ENCODE results near the gene LIG1. TPM values are rescaled to one million over a fixed set of nuclear protein-coding genes. Genes with fewer than 3 reads are reported as not detected.

The LIG1 gene
- total and polyA plus RNA-seq, 2 of the 13 experiments (the other 11 are each of a cell fraction or from before 2014, with no cell fraction given) = 20.1 to 64.4 TPM

DNA sequence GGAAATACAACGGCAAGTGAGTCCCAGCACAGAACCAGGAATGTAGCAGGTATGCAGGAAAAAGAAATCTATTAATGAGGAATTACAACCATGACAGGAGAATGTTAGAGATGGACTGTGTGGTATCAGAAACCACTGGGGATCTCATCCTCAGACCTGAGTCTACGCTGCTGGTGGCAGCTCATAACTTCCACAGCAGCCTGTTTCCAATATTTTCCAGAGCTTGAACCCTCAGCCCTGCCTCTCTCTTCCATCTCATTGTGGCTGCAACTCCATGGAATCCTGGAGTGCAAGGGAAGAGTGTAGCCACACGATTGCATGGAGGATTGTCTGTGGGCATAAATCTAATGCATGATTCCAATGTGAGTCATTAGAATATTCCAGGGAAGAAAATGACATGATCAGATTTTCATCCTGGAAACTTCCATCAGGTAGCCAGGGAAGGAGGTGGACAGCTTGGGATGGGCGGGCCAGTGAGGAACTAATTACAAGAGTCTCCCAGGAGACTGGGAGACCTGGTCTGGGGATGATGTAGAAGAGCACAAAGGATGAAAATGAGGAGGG lies 74.5 kb downstream of the LIG1 start (continued):
- no peak for TF ChIP-seq ZSCAN12 (CRISPR knock-in tag; IDR thresholded peaks at IDR 0.05)
- no peak for TF ChIP-seq NFIC (IDR thresholded peaks at IDR 0.05; ENCODE audit: low read length)
- no peak for TF ChIP-seq ZNF367 (CRISPR knock-in tag; IDR thresholded peaks at IDR 0.05; ENCODE audit: borderline replicate concordance)
- TF ChIP-seq, protein P1, sequence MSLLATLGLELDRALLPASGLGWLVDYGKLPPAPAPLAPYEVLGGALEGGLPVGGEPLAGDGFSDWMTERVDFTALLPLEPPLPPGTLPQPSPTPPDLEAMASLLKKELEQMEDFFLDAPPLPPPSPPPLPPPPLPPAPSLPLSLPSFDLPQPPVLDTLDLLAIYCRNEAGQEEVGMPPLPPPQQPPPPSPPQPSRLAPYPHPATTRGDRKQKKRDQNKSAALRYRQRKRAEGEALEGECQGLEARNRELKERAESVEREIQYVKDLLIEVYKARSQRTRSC (CRISPR knock-in tag; IDR thresholded peaks at IDR 0.05; ENCODE audit: low read depth) = no peak
- no peak for TF ChIP-seq GLI4 (CRISPR knock-in tag; IDR thresholded peaks at IDR 0.05; ENCODE audit: borderline replicate concordance)
- TF ChIP-seq, protein P2, sequence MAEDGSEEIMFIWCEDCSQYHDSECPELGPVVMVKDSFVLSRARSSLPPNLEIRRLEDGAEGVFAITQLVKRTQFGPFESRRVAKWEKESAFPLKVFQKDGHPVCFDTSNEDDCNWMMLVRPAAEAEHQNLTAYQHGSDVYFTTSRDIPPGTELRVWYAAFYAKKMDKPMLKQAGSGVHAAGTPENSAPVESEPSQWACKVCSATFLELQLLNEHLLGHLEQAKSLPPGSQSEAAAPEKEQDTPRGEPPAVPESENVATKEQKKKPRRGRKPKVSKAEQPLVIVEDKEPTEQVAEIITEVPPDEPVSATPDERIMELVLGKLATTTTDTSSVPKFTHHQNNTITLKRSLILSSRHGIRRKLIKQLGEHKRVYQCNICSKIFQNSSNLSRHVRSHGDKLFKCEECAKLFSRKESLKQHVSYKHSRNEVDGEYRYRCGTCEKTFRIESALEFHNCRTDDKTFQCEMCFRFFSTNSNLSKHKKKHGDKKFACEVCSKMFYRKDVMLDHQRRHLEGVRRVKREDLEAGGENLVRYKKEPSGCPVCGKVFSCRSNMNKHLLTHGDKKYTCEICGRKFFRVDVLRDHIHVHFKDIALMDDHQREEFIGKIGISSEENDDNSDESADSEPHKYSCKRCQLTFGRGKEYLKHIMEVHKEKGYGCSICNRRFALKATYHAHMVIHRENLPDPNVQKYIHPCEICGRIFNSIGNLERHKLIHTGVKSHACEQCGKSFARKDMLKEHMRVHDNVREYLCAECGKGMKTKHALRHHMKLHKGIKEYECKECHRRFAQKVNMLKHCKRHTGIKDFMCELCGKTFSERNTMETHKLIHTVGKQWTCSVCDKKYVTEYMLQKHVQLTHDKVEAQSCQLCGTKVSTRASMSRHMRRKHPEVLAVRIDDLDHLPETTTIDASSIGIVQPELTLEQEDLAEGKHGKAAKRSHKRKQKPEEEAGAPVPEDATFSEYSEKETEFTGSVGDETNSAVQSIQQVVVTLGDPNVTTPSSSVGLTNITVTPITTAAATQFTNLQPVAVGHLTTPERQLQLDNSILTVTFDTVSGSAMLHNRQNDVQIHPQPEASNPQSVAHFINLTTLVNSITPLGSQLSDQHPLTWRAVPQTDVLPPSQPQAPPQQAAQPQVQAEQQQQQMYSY (CRISPR knock-in tag; IDR thresholded peaks at IDR 0.05) = no peak
- TF ChIP-seq, protein P3, sequence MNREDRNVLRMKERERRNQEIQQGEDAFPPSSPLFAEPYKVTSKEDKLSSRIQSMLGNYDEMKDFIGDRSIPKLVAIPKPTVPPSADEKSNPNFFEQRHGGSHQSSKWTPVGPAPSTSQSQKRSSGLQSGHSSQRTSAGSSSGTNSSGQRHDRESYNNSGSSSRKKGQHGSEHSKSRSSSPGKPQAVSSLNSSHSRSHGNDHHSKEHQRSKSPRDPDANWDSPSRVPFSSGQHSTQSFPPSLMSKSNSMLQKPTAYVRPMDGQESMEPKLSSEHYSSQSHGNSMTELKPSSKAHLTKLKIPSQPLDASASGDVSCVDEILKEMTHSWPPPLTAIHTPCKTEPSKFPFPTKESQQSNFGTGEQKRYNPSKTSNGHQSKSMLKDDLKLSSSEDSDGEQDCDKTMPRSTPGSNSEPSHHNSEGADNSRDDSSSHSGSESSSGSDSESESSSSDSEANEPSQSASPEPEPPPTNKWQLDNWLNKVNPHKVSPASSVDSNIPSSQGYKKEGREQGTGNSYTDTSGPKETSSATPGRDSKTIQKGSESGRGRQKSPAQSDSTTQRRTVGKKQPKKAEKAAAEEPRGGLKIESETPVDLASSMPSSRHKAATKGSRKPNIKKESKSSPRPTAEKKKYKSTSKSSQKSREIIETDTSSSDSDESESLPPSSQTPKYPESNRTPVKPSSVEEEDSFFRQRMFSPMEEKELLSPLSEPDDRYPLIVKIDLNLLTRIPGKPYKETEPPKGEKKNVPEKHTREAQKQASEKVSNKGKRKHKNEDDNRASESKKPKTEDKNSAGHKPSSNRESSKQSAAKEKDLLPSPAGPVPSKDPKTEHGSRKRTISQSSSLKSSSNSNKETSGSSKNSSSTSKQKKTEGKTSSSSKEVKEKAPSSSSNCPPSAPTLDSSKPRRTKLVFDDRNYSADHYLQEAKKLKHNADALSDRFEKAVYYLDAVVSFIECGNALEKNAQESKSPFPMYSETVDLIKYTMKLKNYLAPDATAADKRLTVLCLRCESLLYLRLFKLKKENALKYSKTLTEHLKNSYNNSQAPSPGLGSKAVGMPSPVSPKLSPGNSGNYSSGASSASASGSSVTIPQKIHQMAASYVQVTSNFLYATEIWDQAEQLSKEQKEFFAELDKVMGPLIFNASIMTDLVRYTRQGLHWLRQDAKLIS (CRISPR knock-in tag; IDR thresholded peaks at IDR 0.05) = no peak
- no peak for TF ChIP-seq PHF21A (CRISPR knock-in tag; IDR thresholded peaks at IDR 0.05)
- TF ChIP-seq ZNF891 (CRISPR knock-in tag; IDR thresholded peaks at IDR 0.05) = no peak
- TF ChIP-seq ZNF577 (CRISPR knock-in tag; IDR thresholded peaks at IDR 0.05; ENCODE audit: borderline replicate concordance, low read depth) = no peak
- no peak for TF ChIP-seq XRCC5 (optimal IDR thresholded peaks at IDR 0.05; ENCODE audit: low read length)
